PFSK-1 (cell line): ENCODE data around the gene FAM83B.

Experiments used
- POLR2AphosphoS5 ChIP-seq: IDR thresholded peaks from 2 replicates; pipeline ENCODE4 v1.6.1; 2012; ENCODE audit warnings: low read depth, mild to moderate bottlenecking, control low read depth, low read length, moderate library complexity
- SIN3A ChIP-seq: IDR thresholded peaks from 2 replicates; pipeline ENCODE4 v1.6.1; 2012; ENCODE audit warnings: mild to moderate bottlenecking, low read length, moderate library complexity, borderline replicate concordance; ENCODE audit not compliant: insufficient read depth
- TAF1 ChIP-seq: IDR thresholded peaks from 2 replicates; pipeline ENCODE4 v1.6.1; 2012; ENCODE audit warnings: low read length, control low read depth, borderline replicate concordance; ENCODE audit not compliant: insufficient read depth
- TF ChIP-seq, protein P1 (sequence below), 2 experiments: IDR thresholded peaks; 2 replicates each; pipeline versions ENCODE4 v1.6.1 to v1.8.0; 2011 to 2012; ENCODE audit warnings: low read depth in 2 of 2, low read length in 2 of 2, control low read depth in 1 of 2, inconsistent platforms in 1 of 2, mild to moderate bottlenecking in 1 of 2, moderate library complexity in 1 of 2; ENCODE audit not compliant: insufficient read depth in 1 of 2

DNA sequence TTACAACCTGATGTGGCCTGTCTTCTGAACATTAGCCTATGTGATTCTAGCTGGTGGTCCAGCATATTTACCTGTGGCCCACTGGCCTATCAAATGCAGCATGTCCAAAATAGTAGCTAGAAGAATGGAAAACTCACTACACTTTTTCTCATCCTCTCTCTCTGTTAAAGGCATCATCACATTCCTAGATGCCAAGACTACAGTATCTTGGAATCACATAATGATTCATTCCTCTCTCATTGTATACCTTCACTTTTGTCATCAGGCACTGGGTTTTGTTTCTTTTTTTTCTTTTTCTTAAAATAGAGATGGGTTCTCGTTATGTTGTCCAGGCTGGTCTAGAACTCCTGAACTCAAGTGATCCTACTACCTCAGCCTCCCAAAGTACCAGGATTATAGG lies 45.0 kb downstream of the FAM83B start:
- no peak for TF ChIP-seq SIN3A
- no peak for TF ChIP-seq POLR2AphosphoS5
- no peak for TF ChIP-seq TAF1
- TF ChIP-seq, protein P1, sequence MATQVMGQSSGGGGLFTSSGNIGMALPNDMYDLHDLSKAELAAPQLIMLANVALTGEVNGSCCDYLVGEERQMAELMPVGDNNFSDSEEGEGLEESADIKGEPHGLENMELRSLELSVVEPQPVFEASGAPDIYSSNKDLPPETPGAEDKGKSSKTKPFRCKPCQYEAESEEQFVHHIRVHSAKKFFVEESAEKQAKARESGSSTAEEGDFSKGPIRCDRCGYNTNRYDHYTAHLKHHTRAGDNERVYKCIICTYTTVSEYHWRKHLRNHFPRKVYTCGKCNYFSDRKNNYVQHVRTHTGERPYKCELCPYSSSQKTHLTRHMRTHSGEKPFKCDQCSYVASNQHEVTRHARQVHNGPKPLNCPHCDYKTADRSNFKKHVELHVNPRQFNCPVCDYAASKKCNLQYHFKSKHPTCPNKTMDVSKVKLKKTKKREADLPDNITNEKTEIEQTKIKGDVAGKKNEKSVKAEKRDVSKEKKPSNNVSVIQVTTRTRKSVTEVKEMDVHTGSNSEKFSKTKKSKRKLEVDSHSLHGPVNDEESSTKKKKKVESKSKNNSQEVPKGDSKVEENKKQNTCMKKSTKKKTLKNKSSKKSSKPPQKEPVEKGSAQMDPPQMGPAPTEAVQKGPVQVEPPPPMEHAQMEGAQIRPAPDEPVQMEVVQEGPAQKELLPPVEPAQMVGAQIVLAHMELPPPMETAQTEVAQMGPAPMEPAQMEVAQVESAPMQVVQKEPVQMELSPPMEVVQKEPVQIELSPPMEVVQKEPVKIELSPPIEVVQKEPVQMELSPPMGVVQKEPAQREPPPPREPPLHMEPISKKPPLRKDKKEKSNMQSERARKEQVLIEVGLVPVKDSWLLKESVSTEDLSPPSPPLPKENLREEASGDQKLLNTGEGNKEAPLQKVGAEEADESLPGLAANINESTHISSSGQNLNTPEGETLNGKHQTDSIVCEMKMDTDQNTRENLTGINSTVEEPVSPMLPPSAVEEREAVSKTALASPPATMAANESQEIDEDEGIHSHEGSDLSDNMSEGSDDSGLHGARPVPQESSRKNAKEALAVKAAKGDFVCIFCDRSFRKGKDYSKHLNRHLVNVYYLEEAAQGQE (IDR thresholded peaks at IDR 0.05; ENCODE audit: insufficient read depth in 1 of 2, low read depth in 2 of 2, low read length in 2 of 2) = no peak
